A673 (cell line): ENCODE measurements around the gene TNMD. TPM values are rescaled to one million over a fixed set of nuclear protein-coding genes. Genes with fewer than 3 reads are reported as not detected.

Experiments used
- BruUV-seq: library from RNA; stranded (reverse); fragments of 400-500 nt; replicated peaks from 2 replicates; lab custom pipeline; 2021; lab: Mats Ljungman, UMichigan
- CTCF ChIA-PET: fragments of 300-600 bp; sonication (Branson Sonifier 250); formaldehyde crosslinking; loops from one replicate; lab custom pipeline; 2022; ENCODE audit warnings: antibody characterized with exemption; lab: Charles Lee
- POLR2A ChIA-PET: fragments of 300-600 bp; sonication (Branson Sonifier 250); formaldehyde crosslinking; loops from one replicate; lab custom pipeline; 2022; ENCODE audit warnings: antibody characterized with exemption; ENCODE audit not compliant: low non-redundant PET; lab: Charles Lee
- DNase-seq: peaks from one replicate; pipeline ENCODE4 v3.0.0-alpha.2; 2015; ENCODE audit warnings: low spot score
- H3K27ac ChIP-seq: fragments of 200-600 bp; sonication (generic); 2 replicates; pipeline ENCODE4 v1.5.1; 2016; ENCODE audit warnings: mixed run types, low read depth, mild to moderate bottlenecking, mixed read lengths, antibody characterized with exemption, low read length; ENCODE audit not compliant: poor library complexity, severe bottlenecking
- H3K27me3 ChIP-seq: fragments of 200-600 bp; sonication (generic); replicated peaks from 2 replicates; pipeline ENCODE4 v1.6.1; 2017; ENCODE audit warnings: mixed run types, low read depth, mild to moderate bottlenecking, mixed read lengths, antibody characterized with exemption, low read length; ENCODE audit not compliant: insufficient read depth, poor library complexity
- H3K36me3 ChIP-seq: fragments of 200-600 bp; sonication (generic); 2 replicates; pipeline ENCODE4 v1.6.1; 2016; ENCODE audit warnings: mixed run types, mild to moderate bottlenecking, mixed read lengths, antibody characterized with exemption, low read length; ENCODE audit not compliant: insufficient read depth, poor library complexity, severe bottlenecking
- H3K4me1 ChIP-seq: fragments of 200-600 bp; sonication (generic); 2 replicates; pipeline ENCODE4 v1.6.1; 2017; ENCODE audit warnings: mixed run types, mild to moderate bottlenecking, mixed read lengths, antibody characterized with exemption, low read length; ENCODE audit not compliant: insufficient read depth, poor library complexity, severe bottlenecking
- H3K4me3 ChIP-seq: fragments of 200-600 bp; sonication (generic); 2 replicates; pipeline ENCODE4 v1.5.1; 2016; ENCODE audit warnings: low read depth, mixed run types, mild to moderate bottlenecking, mixed read lengths, low read length; ENCODE audit not compliant: poor library complexity, severe bottlenecking
- H3K9me3 ChIP-seq: fragments of 200-600 bp; sonication (generic); 2 replicates; pipeline ENCODE4 v1.6.1; 2016; ENCODE audit warnings: mixed run types, low read depth, mild to moderate bottlenecking, mixed read lengths, antibody characterized with exemption, low read length; ENCODE audit not compliant: poor library complexity, severe bottlenecking
- EZH2 ChIP-seq: fragments of 200-600 bp; sonication (generic); IDR thresholded peaks from 2 replicates; pipeline ENCODE4 v1.6.1; 2017; ENCODE audit warnings: borderline replicate concordance, low read depth, mild to moderate bottlenecking, mixed read lengths, antibody characterized with exemption, low read length; ENCODE audit not compliant: poor library complexity, severe bottlenecking
- intact Hi-C: fragments of 100-400 bp; cut with micrococcal nuclease; formaldehyde crosslinking; loops from one replicate; pipeline ENCODE4 v1.10.0; 2022; ENCODE audit not compliant: unreplicated experiment
- total RNA-seq: library from RNA; stranded (reverse); gene quantifications from 2 replicates; pipeline ENCODE4 v1.2.3, GENCODE V29; 2021
- TF ChIP-seq, protein P1 (sequence below): fragments of 300-800, 200-600 bp; sonication (generic); conservative IDR thresholded peaks from 2 replicates; pipeline ENCODE4 v1.5.1; 2017; ENCODE audit warnings: low read depth, mild to moderate bottlenecking, antibody characterized with exemption, low read length, moderate library complexity, mixed read lengths

The TNMD gene
- total RNA-seq, 1 experiment from 2014 or later: not detected

DNA sequence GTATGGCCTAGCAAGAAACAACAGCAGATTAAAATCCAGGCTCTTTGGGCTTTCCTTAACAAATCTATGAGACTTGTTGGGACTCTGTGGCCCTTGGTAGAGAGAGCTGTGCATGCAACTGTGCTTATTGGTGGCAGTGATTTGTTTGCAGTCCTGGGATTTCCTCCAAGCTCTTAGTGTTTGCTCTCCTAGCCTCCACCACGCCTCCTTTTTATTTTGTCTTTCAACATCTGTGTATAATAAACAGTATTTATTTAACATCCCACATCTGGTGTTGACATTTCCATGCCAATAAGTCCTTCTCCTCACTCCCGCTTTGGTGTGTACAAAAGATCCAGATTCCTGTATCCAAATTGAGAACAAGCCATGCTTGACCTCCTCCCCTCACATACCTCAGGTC is 3.1 kb downstream of the TNMD start:
- ChIA-PET CTCF (no interaction called here), POLR2A (no interaction called here)
- Histone ChIP-seq H3K27me3 (peaks cover 23% of the 10 kb centered on the region), H3K4me1 (no peaks in the 10 kb centered on the region), H3K9me3 (no peaks in the 10 kb centered on the region), H3K27ac (no peak overlapping the region), H3K4me3 (no peak overlapping the region), H3K36me3 (no peaks in the 10 kb centered on the region)
- BruUV-seq: no TSS peak
- DNase-seq: no peak
- intact Hi-C loops: no loop called here
- TF ChIP-seq, protein P1, sequence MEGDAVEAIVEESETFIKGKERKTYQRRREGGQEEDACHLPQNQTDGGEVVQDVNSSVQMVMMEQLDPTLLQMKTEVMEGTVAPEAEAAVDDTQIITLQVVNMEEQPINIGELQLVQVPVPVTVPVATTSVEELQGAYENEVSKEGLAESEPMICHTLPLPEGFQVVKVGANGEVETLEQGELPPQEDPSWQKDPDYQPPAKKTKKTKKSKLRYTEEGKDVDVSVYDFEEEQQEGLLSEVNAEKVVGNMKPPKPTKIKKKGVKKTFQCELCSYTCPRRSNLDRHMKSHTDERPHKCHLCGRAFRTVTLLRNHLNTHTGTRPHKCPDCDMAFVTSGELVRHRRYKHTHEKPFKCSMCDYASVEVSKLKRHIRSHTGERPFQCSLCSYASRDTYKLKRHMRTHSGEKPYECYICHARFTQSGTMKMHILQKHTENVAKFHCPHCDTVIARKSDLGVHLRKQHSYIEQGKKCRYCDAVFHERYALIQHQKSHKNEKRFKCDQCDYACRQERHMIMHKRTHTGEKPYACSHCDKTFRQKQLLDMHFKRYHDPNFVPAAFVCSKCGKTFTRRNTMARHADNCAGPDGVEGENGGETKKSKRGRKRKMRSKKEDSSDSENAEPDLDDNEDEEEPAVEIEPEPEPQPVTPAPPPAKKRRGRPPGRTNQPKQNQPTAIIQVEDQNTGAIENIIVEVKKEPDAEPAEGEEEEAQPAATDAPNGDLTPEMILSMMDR: no peak
- TF ChIP-seq EZH2: no peak

DNA sequence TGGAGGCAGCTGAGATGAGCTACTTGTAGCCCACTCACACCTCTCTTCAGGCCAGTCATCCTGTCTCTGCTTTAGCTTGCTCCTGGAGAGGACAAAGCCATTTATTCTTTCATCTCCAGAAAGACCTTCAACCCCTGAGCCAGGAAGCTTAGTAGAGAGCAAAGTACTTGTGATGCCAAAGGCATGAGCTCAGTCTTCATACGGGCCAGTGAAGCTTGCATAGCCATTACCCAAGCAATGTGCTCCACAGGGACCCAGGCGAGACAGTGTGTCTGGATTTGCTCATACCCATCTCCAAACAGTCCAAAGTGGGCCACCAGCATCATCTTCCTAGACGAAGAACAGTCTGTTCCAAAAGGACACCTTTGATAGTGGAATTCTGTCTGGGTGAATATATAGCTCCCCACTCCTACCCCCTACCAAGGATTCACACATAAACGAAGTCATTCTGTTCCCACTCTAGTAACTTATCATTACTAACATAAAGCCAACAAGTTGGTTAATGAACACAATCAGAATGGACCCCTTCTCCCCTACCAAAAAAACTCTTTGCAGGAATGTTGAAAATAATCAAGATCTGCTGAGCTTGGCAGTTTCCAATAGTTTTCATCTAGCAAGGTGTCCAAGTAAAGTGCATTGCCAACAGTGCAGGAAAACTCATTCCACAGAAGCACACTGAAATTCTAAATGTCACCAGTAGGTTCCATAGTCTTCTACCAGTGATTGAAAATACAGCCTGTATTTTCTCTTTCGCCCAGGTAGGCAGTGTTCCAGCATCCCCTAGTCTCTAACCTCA is 6.7 kb downstream of the TNMD start:
- no peaks in the 10 kb centered on the region for H3K36me3 ChIP-seq
- TF ChIP-seq, protein P1: no peak
- H3K27me3 ChIP-seq: peaks cover 3% of the 10 kb centered on the region
- DNase-seq: no peak
- no TSS peak for BruUV-seq
- intact Hi-C loops: no loop called here
- no peak overlapping the region for H3K4me3 ChIP-seq
- H3K9me3 ChIP-seq: no peaks in the 10 kb centered on the region
- CTCF ChIA-PET: no interaction called here
- POLR2A ChIA-PET: interaction anchor here (0.7 kb wide), 1 partner anchor 212 kb away, joined by 3 read pairs; no protein-coding TSS in a partner anchor
- H3K27ac ChIP-seq: no peak overlapping the region
- peaks cover 4% of the 10 kb centered on the region for H3K4me1 ChIP-seq

DNA sequence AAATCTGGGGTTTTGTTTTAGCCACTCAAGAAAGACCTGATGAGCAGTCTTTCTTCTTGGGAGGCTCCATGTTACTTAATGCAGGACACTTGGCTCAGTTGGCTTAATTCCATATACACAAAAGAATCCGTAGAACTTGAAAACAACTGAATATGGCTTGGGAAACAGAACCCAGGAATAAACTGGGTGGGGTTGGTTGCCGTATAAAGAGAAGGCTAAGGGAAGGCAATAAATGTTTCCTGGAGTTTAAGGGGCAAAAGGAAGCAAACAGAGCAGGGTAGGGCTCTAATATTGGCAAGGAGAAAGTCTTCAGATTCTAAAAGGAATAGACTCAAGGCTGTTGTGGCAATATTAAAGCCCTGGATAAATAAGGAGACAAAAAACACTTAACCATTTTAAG is 8.4 kb downstream of the TNMD start:
- DNase-seq: no peak
- H3K27me3 ChIP-seq: no peaks in the 10 kb centered on the region
- TF ChIP-seq, protein P1: no peak
- TF ChIP-seq EZH2: no peak
- no peaks in the 10 kb centered on the region for H3K9me3 ChIP-seq
- no peak overlapping the region for H3K4me3 ChIP-seq
- peaks cover 4% of the 10 kb centered on the region for H3K4me1 ChIP-seq
- H3K36me3 ChIP-seq: no peaks in the 10 kb centered on the region
- intact Hi-C loops: no loop called here
- ChIA-PET POLR2A (no interaction called here), CTCF (no interaction called here)
- no peak overlapping the region for H3K27ac ChIP-seq
- BruUV-seq: no TSS peak
